GM18498 (cell line): ENCODE results near the gene NXPH4.
A peak's percentile ranks its signal among the peaks of the same experiment; 100 is the strongest.

Source experiments
- ATAC-seq: cut with Tn5 transposase; IDR thresholded peaks from one replicate; pipeline ENCODE4 v1.9.1; 2021; ENCODE audit warnings: mild to moderate bottlenecking, moderate library complexity; ENCODE audit not compliant: unreplicated experiment

Gene NXPH4

DNA sequence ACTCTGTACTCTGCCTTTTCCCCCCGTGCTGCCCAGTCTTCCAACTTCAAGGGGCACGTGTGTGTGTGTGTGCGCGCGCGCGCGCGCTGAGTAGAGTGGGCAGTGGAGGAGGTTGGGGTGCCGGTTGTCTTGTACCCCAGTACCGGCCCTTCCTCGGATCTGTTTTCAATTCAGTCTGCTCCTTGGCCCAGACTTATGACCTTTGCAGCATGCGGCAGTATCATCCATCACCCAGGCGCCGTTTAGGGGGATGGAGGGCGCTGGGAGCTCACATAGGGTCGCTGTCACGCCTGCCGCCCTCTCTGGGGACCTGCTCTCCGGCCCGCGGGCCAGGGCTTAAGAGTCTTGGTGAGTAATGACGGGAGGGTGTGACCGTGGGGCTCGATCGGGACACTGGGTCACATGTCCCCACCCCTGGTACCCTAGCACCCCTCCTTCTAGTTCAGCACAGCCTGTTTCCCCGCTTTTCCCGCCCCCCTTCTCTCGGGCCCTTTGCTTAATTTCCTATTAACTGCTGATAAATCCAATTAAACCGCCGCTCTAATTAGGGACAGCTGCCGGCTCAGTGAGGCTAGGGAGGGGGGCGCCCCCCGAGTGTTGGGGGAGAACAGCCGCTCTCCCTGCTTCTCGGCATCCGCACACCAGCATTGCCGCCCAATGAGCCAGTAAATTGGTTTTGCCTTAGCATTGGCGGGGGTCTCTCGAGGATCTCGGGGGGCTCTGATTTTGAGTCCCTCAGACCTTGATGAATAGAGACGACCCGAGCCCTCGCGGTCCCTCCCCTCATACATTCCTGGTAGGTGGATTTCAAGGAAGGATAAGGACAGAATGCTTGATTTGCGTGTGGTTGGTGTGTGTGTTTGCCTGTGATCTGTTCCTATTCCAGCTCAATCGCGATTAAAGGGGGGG is 25.1 kb downstream of the NXPH4 start:
- ATAC-seq: no peak

DNA sequence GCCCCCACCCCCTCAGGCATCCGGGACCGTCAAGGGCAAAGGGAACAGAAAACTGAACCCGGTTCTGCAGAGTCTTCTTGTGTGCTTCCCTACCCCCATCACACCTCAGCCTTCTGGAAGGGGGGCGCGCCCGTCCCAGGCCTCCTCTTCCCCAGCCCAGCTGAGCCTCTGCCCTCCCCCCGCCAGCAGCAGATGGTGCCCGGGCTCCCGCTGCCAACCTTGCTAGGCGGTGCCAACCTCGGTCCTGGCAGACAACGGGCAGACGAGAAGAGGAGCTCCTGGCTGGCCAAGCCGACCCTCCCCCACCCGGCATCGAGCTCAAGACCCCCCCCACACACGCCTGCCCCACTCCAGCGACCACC is 25.7 kb downstream of the NXPH4 start:
- no peak for ATAC-seq

DNA sequence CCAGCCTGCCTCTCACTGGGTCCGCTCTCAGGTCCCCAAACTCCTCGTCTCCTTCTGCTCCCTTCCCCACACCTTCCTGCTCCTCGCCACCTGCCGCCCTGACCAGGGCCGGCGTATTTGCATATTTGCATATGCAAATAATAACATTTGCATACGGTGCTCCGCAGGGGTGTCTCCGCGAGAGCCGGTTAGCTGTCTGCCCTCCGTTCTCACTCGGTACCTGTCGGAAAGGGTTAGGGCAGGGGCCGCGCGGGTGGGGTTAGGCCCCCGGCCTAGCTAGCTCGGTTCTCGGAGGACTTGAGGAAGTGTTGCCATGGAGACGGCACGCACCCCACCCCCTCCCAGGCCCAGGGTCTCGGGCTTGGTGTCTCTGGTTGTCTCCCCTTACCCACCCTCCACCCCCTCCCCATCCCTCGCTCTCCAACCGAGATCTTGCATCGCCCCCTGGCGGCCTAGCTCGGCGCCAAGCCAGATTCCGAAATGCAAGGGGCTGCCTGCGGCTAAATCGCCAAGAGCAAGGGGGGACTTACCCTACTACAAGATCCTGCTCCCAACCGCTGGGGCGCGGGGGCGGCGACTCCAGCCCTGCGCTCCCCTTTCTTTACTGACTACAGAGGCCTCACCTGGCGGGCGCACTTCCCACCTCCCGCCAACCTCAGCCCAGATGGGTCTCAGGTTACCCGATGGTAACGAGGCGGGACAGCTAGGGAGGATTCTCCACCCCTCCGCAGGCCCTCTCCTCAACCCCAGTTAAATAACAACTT is 26.3 kb downstream of the NXPH4 start:
- peak; percentile 33 for ATAC-seq

DNA sequence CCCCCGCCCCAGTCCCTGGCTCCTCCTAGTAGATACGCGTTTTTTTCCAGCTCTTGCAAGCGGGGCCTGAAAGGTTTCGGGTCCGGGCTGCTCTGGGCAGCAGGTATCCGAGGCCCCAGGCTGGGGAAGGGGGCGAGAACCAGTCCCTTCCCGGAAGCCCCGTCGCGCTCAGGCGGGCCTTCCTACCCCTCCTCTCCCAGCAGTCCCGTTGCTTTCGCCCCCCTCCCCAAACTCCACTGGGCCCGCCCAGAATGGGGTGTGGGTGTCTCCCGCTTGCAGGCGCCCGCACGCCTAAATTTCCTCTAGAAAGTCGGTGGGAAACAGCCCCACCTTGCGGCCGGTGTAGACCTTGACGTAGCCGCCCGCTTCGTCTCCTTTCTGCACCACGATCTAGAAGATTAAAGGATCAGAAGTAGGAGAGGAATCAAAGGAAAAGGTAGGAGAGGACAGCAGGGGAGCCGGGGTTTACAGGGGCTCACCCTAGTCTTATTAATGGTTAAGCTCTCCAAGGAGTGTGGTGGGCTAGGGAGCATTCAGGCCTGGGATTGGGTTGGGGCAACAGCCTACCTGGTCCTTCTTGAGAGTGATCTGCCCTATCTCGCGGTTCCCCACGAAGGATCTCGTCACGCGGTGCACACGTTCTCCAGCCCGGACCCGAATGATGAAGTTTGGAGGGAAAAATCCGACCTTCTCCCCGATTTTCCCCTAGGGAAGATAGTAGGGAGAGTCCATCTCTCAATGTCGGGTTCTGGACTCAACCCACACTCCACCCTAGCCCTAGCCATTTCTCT is 27.1 kb downstream of the NXPH4 start:
- peak; percentile 29 for ATAC-seq

DNA sequence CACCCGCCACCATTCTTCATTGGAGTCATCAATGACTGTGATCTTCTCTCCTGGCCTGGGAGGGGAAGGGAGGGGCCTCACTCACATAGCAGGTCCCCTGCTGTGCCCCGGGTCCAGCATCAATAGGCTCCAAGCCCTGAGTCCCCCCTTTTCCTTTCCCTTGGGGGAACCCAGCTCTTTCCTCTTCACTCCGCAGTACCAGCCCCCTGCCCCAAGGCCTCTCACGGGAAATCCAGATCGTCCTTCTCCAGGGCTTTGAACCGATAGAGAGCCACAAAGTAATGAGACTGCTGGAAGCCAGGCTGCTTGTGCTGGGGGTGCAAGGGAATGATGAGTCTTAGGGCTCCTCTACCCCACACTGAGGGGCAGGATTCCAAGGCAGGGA is 27.7 kb downstream of the NXPH4 start:
- no peak for ATAC-seq

DNA sequence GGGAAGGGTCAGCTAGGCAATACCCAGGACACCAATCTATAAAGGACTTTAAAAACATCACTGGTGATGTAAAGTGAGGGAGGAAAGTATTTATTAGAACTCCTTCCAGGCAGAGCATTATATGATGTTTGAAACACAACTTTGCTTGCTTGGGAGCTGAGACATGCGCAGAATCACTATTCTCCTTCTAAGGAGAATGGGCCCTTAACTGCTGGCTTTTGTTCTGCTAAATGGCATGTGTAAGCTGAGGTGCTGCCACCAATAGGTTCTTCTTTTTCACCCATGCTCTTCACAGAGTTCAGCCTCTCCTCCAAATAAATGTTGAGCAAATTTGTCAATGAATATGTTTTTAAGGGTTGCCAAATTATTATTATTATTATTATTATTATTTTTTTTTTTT is 30.4 kb downstream of the NXPH4 start:
- ATAC-seq: no peak

DNA sequence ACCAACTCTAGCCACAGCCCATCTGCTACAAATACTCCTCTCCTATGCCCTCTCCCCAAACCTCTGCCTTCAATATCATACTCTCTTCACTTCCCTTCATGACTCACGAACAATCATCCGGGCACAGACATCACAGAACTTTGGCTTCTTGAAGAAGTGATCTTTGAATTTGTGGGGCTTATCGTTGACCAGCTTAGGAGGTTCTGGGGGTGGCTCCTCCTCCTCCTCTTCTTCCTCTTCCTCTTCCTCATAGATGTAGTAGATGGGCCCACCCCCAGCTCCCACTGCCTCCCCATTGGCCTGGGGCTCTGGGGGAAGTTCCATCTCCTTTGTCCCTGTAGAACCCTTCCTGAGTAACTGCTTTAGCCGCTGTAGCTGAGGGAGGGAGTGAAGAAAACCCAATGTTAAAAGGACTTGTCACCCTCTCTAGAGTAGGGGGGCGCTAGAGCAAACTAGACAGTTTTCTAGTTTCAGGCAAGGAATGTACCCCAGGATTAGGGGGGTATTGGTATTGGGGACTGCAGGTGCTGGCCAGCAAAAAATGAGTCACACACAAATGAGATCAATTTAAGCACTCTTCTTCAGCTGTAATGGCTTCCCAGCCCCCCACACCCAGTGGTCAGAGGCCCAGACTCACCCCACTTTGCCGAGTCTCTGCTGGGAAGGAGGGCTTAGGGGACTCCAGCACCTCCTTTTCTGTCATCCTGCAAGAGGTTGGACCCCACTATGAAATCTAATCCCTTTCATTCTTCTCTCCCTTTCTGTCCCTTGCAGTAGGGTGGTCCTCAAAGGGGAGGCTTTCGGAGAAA is 32.5 kb downstream of the NXPH4 start:
- ATAC-seq: no peak

DNA sequence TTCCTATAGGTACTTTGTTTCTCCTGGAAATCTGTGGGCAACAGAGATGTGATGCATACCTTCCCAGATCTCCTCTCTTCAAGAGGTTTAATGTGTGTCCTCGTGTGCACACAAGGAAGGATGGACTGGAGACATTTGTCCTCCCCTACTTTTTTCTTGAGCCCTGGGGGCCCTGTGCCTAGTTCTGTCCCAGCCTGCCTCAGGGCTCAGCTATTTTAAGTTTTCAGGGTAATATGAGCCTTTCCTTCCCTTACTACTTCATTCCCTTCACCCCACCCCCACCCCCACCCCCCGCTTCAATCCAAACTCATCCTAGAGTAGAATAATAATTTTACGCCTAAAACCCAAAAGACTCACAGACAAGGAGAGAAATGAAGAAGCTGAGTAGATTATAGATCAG is 33.9 kb downstream of the NXPH4 start:
- ATAC-seq: no peak

DNA sequence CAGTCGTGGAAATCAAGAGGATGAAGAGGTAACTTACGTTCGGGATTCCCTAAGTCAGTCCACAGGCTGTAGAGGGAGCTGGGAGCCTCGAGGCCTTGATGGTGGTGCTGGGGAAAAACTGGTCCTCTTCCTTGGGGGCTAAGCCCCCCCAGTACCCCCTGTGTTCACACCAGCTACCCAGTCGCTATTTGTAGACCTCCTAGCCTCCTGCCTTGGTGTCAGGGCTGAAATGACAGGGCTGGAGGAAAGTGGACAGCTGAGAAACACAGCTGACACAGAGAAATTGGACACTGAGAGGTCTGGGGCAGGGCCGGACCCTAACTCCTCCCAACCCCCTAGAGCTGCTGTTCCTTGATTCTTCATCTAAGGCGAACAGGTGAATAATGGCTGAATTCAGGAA is 34.4 kb downstream of the NXPH4 start, which contains the start of gene STAC3:
TSS of gene STAC3 (minus strand) at position 232 of the 400 bp plus-strand sequence. CDS start 1,551 bp downstream, outside the sequence.
- ATAC-seq: no peak

DNA sequence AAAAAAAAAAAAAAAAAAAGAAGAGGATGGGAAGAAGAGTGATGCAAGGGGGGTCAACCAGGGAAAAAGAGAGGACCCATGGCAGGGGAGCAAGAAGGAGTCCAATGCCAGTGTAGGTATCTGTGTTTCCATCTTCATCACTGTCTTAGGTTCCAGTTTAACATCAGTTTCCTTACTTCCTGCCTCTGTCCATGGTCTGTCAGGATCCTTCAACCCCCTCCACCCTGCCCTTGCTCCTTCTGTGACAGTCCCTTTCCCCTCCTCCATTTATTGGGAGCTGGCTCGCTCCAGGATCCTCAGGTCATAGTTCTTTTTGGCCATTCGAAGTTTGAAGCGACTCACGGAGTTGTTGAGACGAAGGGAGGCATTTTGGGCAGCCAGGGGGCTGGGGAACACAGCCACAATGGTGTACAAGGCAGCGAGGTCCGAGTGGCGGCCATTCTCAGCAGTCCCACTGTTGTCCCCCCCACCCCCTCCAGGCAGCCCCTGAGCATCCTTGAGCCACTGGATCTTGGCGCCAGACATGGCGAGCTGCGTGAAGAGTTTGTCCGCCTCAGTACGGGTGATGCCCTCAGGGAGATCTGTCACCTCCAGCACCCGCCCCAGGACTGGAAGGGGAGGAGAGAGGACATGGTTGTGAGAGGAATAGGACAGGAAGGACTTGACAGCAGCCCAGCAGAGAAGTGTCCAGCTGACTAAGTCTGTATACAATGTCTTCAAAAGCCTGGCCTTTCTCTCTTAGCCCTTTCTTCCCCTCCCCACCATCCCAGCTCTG is 38.1 kb downstream of the NXPH4 start:
- ATAC-seq: no peak

DNA sequence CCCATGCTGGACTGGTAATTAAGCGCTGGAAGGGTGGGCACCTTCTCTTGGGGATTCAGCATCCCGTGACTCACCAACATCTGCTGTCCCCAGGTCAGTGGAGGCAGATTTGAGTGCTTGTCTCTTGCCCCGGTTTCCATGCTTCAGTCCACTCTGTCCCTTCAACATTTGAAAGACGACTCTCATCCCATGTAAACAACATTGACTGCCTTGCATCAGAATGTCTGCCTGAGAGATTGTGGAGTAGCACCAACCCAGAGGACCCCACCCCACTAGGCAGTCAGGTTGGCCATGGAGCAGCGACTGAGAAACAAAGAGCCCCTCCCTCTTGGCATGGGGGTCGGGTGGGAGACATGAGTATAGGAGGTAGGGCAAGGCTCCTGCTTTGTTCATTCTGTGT is 39.3 kb downstream of the NXPH4 start:
- no peak for ATAC-seq

DNA sequence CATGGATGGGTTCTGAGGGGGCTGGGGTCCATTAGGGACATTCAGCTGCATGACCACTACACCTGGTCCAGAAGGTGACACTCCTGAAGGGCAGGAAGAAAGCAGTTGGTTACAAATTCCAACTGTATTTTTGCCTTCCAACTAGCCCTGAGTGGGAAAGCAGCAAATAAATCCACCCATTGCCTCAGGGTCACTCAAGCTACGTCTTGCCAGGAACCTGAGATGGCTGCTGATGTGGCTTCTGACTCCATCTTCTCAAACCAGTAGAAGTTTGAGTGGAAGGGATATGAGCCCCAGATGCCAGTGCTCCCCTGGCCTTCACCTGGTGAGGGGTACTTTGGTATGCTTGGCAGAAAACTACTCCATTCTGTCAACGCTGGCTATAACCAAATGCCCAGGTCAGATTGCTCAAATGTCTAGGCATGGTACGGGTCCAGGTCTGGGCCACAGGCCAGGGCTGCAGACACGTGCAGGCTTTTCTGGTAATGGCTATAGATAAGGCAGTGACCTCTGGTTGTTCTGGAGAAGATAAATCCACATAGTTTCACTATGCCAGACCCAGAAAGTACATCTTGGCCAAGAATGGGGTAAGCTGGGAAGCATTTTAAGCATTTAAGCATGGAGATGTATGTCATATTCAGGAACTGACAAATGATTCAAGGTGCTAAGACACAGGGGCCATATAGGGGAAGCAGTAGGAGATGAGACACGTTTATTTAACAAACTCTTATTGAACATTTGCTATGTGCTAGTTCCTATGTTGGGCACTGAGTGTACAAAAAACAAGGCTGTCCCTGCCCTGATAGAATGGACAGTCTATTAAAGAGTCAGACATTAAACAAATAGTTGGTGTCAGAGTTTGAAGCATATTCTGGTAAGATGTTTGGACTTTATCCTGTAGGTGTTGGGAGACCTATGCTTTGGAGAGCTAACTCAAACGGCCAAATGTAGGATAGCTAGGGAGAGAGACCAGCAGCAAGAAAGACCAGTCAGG is 42.7 kb downstream of the NXPH4 start:
- no peak for ATAC-seq

DNA sequence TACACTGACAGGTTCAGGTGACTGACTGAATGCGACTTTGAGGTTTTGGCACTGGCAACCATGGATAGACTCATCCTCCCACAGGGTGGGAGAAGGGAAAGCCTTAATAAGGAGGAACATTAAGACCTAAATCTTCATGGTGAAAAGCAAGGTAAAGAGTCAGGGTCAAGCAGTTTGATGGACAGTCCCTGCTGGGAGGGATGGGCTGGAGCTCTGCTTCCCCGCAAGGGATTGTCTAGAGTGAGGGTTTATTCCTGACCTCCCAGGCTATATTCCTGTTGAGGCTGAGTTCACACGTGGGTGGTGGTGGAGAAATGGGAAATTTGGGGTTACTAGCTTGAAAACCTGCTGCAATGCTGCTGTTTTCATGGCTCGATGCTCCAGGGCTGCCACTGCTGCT is 43.8 kb downstream of the NXPH4 start:
- no peak for ATAC-seq

DNA sequence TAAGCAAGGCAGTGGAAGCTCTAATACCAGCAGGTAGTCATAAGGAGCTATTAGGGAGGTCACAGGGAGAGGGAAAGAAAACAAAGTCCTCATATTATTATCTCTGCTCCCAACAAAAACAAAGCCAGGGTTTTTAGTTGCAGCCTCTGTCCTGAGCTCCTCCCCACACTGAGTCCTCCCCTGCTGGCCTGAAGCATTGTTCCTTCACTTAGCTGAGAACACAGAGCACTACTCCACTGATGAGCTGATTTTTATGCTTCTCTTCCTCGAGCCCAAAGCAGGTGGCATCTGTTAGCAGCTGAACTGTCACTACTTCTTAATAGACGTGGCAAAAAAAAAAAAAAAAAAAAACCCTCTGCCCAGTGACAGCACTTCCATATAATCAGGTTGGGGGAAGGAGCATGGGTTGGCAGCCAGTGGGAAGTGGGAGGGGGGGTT is 44.9 kb downstream of the NXPH4 start:
- ATAC-seq: no peak

DNA sequence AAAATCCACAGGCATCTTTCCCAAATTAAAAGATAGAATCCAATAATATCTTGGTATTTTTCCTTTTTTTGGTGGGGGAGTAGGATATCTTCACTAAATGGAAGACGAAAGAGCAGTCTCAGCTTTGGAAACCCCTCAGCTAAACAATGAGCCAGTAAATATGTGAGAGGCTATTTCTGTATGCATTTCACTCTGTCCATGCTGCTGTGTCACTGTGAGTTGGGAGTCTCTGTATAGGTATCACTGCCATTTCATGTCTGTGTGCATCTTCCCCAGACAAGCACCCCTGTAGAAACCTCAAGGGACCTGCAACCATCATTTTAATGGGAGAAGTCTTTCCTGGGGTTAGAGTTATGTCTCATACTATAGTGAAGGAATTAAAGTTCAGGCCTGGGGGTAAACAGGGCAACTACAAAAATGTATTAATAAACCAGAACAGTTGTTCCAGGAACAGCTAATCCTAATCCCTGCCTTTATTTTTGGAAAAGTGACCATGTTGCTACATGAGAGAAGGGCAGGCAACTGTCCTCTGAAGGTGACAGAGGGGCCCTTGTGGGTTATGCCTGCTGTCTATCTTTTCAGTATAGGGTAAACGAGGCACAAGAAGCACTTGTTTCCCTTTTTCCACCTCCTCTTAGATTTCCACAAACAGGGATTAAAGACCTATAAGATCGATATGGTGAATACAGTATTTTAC is 45.7 kb downstream of the NXPH4 start:
- ATAC-seq: no peak

DNA sequence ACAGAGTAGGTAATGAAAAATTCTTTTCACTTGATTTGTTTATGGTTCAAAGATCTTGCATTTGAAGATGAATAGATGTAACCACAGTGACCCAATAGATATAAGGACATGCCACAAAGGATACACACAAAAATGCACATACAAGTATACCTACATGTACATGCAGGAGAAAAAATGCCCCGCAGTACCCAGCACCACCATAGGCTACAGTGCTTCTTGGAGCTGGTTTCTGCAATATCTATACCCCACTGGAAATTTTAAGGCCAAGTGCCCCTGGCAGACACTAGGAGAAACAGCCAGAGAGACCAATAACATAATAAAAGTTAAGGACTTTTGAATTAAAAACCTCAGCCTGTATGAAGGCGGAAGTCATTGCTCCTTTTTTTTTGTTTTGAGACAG is 46.5 kb downstream of the NXPH4 start:
- no peak for ATAC-seq

DNA sequence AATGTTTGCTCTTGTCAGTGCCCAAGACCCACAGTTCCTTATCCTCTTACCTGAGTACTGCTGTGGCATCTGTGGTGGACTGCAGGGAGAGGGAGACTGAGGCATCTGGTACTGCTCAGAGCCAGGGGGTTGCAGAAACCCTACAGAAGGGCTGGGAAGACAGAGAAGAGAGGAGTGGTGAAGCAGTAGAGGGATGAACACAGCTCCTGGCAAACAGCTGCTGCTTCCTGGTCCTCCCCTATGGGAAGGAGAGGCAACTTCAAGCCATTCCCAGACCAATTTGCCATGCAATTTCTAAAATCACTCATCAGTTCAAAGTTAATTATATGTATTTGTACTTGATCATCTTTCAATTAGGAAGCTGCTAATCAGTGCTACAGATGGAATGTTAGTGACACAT is 50.1 kb downstream of the NXPH4 start:
- no peak for ATAC-seq

DNA sequence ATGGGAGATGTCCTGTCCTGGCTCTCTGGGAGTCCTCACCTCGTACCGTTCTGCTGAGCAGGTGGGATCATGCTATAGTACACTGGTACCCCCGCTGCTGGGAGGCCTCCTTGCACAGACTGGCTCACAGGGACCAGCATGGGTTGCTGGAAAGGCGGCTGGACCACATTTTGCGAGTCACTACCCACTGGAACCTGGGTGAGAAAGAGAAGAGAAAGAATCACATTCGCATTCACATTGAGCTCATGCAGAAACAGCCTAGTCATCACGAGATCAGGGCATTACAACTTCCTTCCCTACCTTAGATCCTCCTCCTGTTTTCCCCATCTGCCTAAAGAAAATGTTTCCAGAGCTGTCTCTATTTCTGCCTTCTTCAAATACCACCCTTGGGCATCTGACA is 51.7 kb downstream of the NXPH4 start:
- ATAC-seq: no peak
